BE2C (cell line): ENCODE results near the gene LAMTOR3.

Experiments
- DNase-seq: peaks from one replicate; pipeline ENCODE4 v3.0.0-alpha.2; 2020
- H3K27me3 ChIP-seq: fragments of 250-450 bp; sonication (Bioruptor Pico); 2 replicates; pipeline ENCODE4 v1.5.1; 2020; ENCODE audit warnings: mild to moderate bottlenecking
- H3K36me3 ChIP-seq: fragments of 250-450 bp; sonication (Bioruptor Pico); 2 replicates; pipeline ENCODE4 v1.5.1; 2020; ENCODE audit warnings: mild to moderate bottlenecking
- H3K4me1 ChIP-seq: fragments of 250-450 bp; sonication (Bioruptor Pico); 2 replicates; pipeline ENCODE4 v1.5.1; 2020
- H3K4me3 ChIP-seq: 2 replicates; pipeline ENCODE4 v1.5.1; 2011; ENCODE audit warnings: low read depth, low read length
- H3K9me3 ChIP-seq: fragments of 250-450 bp; sonication (Bioruptor Pico); 2 replicates; pipeline ENCODE4 v1.5.1; 2020
- TF ChIP-seq, protein P1 (sequence below): IDR thresholded peaks from 2 replicates; pipeline ENCODE4 v1.5.1; 2012; ENCODE audit warnings: mild to moderate bottlenecking, low read depth, low read length

Gene LAMTOR3

DNA sequence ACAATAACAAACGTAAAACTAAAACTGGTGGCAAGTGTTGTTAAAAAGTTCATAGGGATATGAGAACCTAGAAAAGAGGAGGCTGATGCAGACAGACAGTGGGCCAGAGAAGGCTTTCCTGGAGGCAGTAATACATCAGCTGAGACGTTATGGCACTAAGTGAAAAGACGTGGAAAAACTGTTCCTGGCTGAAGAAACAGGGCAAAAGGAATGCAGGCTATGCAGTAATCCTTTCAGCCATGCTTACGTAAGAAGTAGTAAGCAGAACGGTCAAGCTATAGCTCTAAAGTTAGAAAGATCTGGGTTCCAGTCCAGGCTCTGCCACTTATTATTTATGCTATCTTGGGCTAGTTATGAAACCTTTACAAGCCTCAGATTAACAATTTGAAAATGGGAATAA lies 6.4 kb downstream of the LAMTOR3 start:
- Histone ChIP-seq H3K36me3 (peaks cover 11% of the 10 kb centered on the region), H3K27me3 (no peaks in the 10 kb centered on the region), H3K4me1 (no peaks in the 10 kb centered on the region), H3K4me3 (no peak overlapping the region), H3K9me3 (no peaks in the 10 kb centered on the region)
- no peak for DNase-seq
- TF ChIP-seq, protein P1, sequence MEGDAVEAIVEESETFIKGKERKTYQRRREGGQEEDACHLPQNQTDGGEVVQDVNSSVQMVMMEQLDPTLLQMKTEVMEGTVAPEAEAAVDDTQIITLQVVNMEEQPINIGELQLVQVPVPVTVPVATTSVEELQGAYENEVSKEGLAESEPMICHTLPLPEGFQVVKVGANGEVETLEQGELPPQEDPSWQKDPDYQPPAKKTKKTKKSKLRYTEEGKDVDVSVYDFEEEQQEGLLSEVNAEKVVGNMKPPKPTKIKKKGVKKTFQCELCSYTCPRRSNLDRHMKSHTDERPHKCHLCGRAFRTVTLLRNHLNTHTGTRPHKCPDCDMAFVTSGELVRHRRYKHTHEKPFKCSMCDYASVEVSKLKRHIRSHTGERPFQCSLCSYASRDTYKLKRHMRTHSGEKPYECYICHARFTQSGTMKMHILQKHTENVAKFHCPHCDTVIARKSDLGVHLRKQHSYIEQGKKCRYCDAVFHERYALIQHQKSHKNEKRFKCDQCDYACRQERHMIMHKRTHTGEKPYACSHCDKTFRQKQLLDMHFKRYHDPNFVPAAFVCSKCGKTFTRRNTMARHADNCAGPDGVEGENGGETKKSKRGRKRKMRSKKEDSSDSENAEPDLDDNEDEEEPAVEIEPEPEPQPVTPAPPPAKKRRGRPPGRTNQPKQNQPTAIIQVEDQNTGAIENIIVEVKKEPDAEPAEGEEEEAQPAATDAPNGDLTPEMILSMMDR: no peak

DNA sequence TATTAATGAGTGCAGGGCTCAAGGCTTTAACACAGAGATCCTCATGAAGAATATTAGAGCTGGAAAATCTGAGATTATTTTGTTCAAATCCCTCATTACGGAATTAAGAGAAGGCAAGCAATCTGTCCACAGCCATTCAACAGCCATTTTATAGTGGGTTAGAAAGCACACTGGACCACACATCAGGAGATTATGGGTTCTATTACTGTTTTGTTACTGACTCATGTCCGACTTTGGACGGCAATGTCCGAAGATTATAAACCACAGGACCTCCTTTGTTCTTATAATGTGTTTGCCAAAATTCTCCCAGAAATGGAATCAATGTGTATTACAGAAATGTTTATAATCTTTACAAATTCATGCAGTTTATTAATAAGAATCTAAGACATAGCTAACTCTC lies 8.1 kb downstream of the LAMTOR3 start:
- Histone ChIP-seq H3K4me3 (no peak overlapping the region), H3K27me3 (no peaks in the 10 kb centered on the region), H3K9me3 (no peaks in the 10 kb centered on the region), H3K4me1 (no peaks in the 10 kb centered on the region), H3K36me3 (peaks cover 22% of the 10 kb centered on the region)
- TF ChIP-seq, protein P1: no peak
- DNase-seq: no peak

DNA sequence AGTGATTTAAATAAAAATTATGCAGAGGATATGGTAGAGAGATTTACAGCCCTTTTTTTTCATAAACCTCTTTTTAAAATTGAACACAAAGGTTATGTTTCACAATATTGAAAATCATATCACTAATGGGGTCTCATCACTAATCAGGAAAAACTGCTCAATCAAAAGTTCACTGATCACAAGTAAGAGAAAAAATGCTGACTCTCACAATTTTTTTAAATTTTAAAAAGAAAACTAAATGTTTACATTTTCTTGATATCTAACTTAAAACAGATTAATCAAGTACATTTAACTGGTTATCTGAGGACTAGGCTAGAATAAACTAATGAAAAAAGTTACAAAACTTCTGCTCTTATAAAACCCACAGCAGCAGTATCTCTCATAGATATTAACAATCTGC lies 8.5 kb downstream of the LAMTOR3 start:
- Histone ChIP-seq H3K4me3 (no peak overlapping the region), H3K9me3 (no peaks in the 10 kb centered on the region), H3K4me1 (no peaks in the 10 kb centered on the region), H3K36me3 (peaks cover 26% of the 10 kb centered on the region), H3K27me3 (no peaks in the 10 kb centered on the region)
- TF ChIP-seq, protein P1: no peak
- DNase-seq: no peak

DNA sequence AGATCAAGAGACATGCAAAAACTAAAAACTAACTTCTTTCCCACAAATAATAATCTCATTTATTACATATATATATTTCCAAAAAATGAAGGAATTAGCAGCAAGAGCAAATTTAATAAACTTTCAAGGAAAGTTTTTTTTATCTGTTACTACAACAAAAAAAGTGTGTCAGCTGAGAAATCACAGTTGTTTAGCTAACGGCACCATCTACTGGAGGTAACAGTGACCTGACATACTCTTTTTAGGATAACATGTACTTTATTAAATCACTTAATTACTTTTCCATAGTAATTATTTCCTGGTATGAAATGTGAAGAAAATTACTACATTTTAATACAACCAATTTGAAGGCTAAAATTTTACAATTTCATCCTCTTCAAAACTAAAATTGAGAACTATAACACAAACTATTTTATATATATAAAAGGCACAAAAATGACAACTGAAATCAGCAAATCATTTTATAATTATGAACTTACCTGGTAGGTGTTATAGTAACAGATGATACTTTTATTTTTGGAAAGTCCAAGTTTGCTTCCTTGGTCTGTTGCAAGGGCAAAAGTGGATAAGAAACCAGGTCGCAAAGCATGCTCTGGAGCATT lies 9.1 kb downstream of the LAMTOR3 start:
- peak; percentile 18 for DNase-seq
- Histone ChIP-seq H3K4me1 (no peaks in the 10 kb centered on the region), H3K27me3 (no peaks in the 10 kb centered on the region), H3K36me3 (peaks cover 29% of the 10 kb centered on the region), H3K4me3 (no peak overlapping the region), H3K9me3 (no peaks in the 10 kb centered on the region)
- TF ChIP-seq, protein P1: peak; percentile 63

DNA sequence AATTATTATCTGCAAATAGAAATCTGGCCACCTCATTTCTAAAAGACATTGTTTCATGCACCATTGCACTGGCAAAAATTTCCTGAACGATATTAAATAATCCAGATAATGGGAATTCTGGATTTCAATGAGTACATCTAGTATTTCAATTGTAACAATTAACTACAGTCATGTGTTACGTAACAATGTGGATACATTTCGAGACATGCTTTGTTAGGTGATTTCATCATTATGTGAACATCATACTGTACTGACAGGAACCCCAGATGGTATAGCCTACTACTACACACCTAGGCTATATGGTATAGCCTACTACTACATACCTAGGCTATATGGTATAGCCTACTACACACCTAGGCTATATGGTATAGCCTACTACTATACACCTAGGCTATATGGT lies 14.8 kb downstream of the LAMTOR3 start:
- Histone ChIP-seq H3K27me3 (no peaks in the 10 kb centered on the region), H3K4me3 (no peak overlapping the region), H3K9me3 (no peaks in the 10 kb centered on the region), H3K4me1 (no peaks in the 10 kb centered on the region), H3K36me3 (peaks cover 30% of the 10 kb centered on the region)
- no peak for DNase-seq
- TF ChIP-seq, protein P1: no peak

DNA sequence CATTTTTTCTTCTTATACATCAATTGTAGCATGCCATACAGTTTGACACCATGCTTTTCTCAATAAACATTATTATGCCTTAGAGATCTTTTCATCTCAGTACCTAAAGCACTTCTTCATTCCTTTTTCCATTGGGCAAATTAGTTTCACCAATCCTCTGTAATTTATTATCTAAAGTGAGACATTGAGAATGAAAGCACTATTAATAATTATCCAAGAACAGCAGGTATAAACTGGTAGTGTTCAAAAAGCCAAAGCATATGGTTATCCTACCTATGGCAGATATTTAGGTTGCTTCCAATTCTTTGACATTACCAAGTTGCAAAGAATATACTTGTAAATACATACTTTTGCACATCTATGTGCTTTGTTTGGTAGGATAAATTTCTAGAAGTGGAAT lies 15.6 kb downstream of the LAMTOR3 start:
- DNase-seq: no peak
- no peaks in the 10 kb centered on the region for H3K27me3 ChIP-seq
- TF ChIP-seq, protein P1: no peak
- peaks cover 22% of the 10 kb centered on the region for H3K36me3 ChIP-seq
- H3K9me3 ChIP-seq: no peaks in the 10 kb centered on the region
- H3K4me3 ChIP-seq: no peak overlapping the region
- H3K4me1 ChIP-seq: no peaks in the 10 kb centered on the region
